Measurements from ENCODE around the gene HSP90AB1. TPM values are rescaled to one million over a fixed set of nuclear protein-coding genes. Genes with fewer than 3 reads are reported as not detected.

Gene HSP90AB1
- total RNA-seq, 1 experiment from 2014 or later, result 967 TPM

DNA sequence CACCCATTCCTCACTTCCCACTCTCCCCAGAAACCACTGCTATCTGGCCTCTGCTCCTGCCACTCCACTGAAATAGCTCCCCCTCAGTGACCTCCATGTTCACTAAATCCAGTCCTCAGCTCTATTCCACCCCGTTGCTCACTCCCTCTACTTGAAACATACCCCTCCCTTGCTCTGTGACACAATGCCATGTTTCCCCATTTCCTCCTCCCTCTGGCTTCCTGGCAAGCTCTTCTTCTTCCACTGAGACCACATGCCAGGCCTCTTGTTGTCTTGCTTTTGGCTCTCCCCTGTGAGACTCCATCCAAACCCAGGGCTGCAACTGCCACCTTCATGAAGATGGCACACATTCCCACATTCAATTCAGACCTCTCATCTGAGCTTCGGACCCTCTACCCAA, 37.2 kb downstream of the HSP90AB1 start:
- intact Hi-C loops (cut with micrococcal nuclease; ENCODE audit: unreplicated experiment), result no loop called here
- Mint-ChIP-seq H3K4me3 (ENCODE audit: unreplicated experiment) (no peak overlapping the region), H3K9me3 (ENCODE audit: unreplicated experiment) (no peaks in the 10 kb centered on the region), H3K27me3 (ENCODE audit: insufficient read depth, unreplicated experiment) (peaks cover 38% of the 10 kb centered on the region), H3K36me3 (ENCODE audit: insufficient read depth, unreplicated experiment) (no peaks in the 10 kb centered on the region), H3K27ac (ENCODE audit: unreplicated experiment) (no peak overlapping the region), H3K4me1 (ENCODE audit: low read depth, unreplicated experiment) (no peaks in the 10 kb centered on the region)
- DNase-seq, result no peak
- no TSS peak for BruUV-seq (replicated peaks)
- TF ChIP-seq, protein P1, sequence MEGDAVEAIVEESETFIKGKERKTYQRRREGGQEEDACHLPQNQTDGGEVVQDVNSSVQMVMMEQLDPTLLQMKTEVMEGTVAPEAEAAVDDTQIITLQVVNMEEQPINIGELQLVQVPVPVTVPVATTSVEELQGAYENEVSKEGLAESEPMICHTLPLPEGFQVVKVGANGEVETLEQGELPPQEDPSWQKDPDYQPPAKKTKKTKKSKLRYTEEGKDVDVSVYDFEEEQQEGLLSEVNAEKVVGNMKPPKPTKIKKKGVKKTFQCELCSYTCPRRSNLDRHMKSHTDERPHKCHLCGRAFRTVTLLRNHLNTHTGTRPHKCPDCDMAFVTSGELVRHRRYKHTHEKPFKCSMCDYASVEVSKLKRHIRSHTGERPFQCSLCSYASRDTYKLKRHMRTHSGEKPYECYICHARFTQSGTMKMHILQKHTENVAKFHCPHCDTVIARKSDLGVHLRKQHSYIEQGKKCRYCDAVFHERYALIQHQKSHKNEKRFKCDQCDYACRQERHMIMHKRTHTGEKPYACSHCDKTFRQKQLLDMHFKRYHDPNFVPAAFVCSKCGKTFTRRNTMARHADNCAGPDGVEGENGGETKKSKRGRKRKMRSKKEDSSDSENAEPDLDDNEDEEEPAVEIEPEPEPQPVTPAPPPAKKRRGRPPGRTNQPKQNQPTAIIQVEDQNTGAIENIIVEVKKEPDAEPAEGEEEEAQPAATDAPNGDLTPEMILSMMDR (IDR thresholded peaks at IDR 0.05; ENCODE audit: insufficient read depth in 1 of 2, low read depth in 1 of 2, low read length in 1 of 2, severe bottlenecking in 1 of 2, unreplicated experiment in 1 of 2), result no peak
- no peaks in the 10 kb centered on the region for H3K4me1 ChIP-seq
- H3K9me3 ChIP-seq, result no peaks in the 10 kb centered on the region
- H3K27me3 ChIP-seq (replicated peaks; ENCODE audit: control insufficient read depth, insufficient read depth, low read length), result 0 out of 2 replicates have a peak, but pooled peaks cover 1% of the 10 kb centered on the region
- H3K36me3 ChIP-seq (ENCODE audit: control insufficient read depth, insufficient read depth, low read length), result no peaks in the 10 kb centered on the region
- ChIA-PET CTCF (interaction anchor here (0.8 kb wide), 1 partner anchor 29 kb away, joined by 4 read pairs; the partner anchor contains the start of gene AARS2), POLR2A (no interaction called here)
- no peak overlapping the region for H3K4me3 ChIP-seq (ENCODE audit: low read depth, low read length)

- BruUV-seq (replicated peaks), result no TSS peak
- Mint-ChIP-seq H3K4me1 (ENCODE audit: low read depth, unreplicated experiment) (no peaks in the 10 kb centered on the region), H3K27me3 (ENCODE audit: insufficient read depth, unreplicated experiment) (peaks cover 40% of the 10 kb centered on the region), H3K27ac (ENCODE audit: unreplicated experiment) (no peak overlapping the region), H3K9me3 (ENCODE audit: unreplicated experiment) (no peaks in the 10 kb centered on the region), H3K4me3 (ENCODE audit: unreplicated experiment) (no peak overlapping the region), H3K36me3 (ENCODE audit: insufficient read depth, unreplicated experiment) (no peaks in the 10 kb centered on the region)
- no peaks in the 10 kb centered on the region for H3K4me1 ChIP-seq
- CTCF ChIA-PET, result no interaction called here
- H3K27me3 ChIP-seq (replicated peaks; ENCODE audit: control insufficient read depth, insufficient read depth, low read length), result 0 out of 2 replicates have a peak, but pooled peaks cover 1% of the 10 kb centered on the region
- H3K9me3 ChIP-seq, result no peaks in the 10 kb centered on the region
- TF ChIP-seq, protein P1 (IDR thresholded peaks at IDR 0.05; ENCODE audit: insufficient read depth in 1 of 2, low read depth in 1 of 2, low read length in 1 of 2, severe bottlenecking in 1 of 2, unreplicated experiment in 1 of 2), result no peak
- no peak overlapping the region for H3K4me3 ChIP-seq (ENCODE audit: low read depth, low read length)
- H3K36me3 ChIP-seq (ENCODE audit: control insufficient read depth, insufficient read depth, low read length), result no peaks in the 10 kb centered on the region
- intact Hi-C loops (cut with micrococcal nuclease; ENCODE audit: unreplicated experiment), result no loop called here
- DNase-seq, result no peak
- POLR2A ChIA-PET, result interaction anchor here (0.5 kb wide), 1 partner anchor 12 kb away, joined by 3 read pairs; no protein-coding TSS in a partner anchor
Observed at GRCh38 chr6:44284867-44285266, 38.0 kb downstream of the HSP90AB1 start.

DNA sequence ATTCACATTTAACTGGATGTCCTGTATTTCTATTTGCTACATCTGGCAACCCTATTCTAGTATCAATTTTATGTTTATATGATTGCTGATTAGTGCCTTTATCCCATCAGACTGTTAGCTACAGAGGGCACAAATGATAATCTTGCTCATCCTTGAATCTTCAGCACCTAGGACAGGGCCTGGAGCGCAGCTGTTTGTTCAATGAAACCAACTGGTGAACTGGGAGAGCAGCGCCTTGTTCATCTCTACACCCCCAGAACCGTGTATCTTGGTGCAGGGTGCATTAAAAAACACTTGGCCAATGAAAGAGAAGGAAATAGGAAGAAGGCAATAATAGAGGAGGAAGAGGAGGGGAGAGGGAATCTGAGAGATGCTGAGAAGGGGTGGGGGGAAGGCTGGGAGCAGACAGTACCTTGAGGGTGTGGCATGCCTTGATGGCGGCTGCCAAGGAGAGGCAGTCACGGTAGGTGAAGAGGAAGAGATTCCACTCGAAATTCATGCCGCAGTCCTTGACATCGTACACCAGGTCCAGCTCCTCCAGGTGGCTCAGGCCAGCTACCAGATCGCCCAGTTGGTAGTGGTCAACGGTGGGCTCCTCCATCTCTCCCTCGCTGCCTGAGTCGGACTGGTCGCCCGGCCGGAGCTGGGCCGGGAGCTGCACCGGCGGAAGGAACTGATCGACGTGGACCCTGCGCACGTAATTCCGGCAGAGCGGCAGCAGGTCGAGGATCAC, 38.8 kb downstream of the HSP90AB1 start:
- Mint-ChIP-seq H3K36me3 (ENCODE audit: insufficient read depth, unreplicated experiment) (no peaks in the 10 kb centered on the region), H3K9me3 (ENCODE audit: unreplicated experiment) (no peaks in the 10 kb centered on the region), H3K27me3 (ENCODE audit: insufficient read depth, unreplicated experiment) (peaks cover 43% of the 10 kb centered on the region), H3K27ac (ENCODE audit: unreplicated experiment) (no peak overlapping the region), H3K4me3 (ENCODE audit: unreplicated experiment) (no peak overlapping the region), H3K4me1 (ENCODE audit: low read depth, unreplicated experiment) (no peaks in the 10 kb centered on the region)
- intact Hi-C loops (cut with micrococcal nuclease; ENCODE audit: unreplicated experiment), result no loop called here
- 0 out of 2 replicates have a peak, but pooled peaks cover 1% of the 10 kb centered on the region for H3K27me3 ChIP-seq (replicated peaks; ENCODE audit: control insufficient read depth, insufficient read depth, low read length)
- POLR2A ChIA-PET, result no interaction called here
- TF ChIP-seq, protein P1 (IDR thresholded peaks at IDR 0.05; ENCODE audit: insufficient read depth in 1 of 2, low read depth in 1 of 2, low read length in 1 of 2, severe bottlenecking in 1 of 2, unreplicated experiment in 1 of 2), result no peak
- BruUV-seq (replicated peaks), result no TSS peak
- no peak overlapping the region for H3K4me3 ChIP-seq (ENCODE audit: low read depth, low read length)
- no peaks in the 10 kb centered on the region for H3K36me3 ChIP-seq (ENCODE audit: control insufficient read depth, insufficient read depth, low read length)
- no peaks in the 10 kb centered on the region for H3K9me3 ChIP-seq
- CTCF ChIA-PET, result interaction anchor here (0.7 kb wide), 1 partner anchor 1357 kb away, joined by 7 read pairs; no protein-coding TSS in a partner anchor
- peak in 1 of 2 experiments; percentile 39 for DNase-seq
- no peaks in the 10 kb centered on the region for H3K4me1 ChIP-seq
